HG03432 (cell line): ENCODE results near the gene CCDC3.

ENCODE experiments used
- ATAC-seq: cut with Tn5 transposase; IDR thresholded peaks from one replicate; pipeline ENCODE4 v1.9.1; 2021; ENCODE audit warnings: mild to moderate bottlenecking, moderate library complexity; ENCODE audit not compliant: unreplicated experiment

CCDC3 gene

GRCh38 chr10:12927896-12928295 is 73.6 kb downstream of the CCDC3 start:
- no peak for ATAC-seq

GRCh38 chr10:12925845-12926244 is 75.7 kb downstream of the CCDC3 start:
- ATAC-seq, result no peak

GRCh38 chr10:12924911-12925310 is 76.6 kb downstream of the CCDC3 start:
- ATAC-seq, result no peak

GRCh38 chr10:12922117-12922900 is 79.2 kb downstream of the CCDC3 start:
- ATAC-seq, result no peak

GRCh38 chr10:12921163-12921562 is 80.3 kb downstream of the CCDC3 start:
- no peak for ATAC-seq

- no peak for ATAC-seq
Measured at GRCh38 chr10:12919574-12919973, 81.9 kb downstream of the CCDC3 start.

GRCh38 chr10:12916587-12916986 is 84.9 kb downstream of the CCDC3 start:
- no peak for ATAC-seq

- ATAC-seq, result no peak
Measured at GRCh38 chr10:12915637-12916168, 85.8 kb downstream of the CCDC3 start.

GRCh38 chr10:12914111-12914510 is 87.4 kb downstream of the CCDC3 start:
- no peak for ATAC-seq

GRCh38 chr10:12911795-12912194 is 89.7 kb downstream of the CCDC3 start:
- no peak for ATAC-seq

- ATAC-seq, result no peak
Measured at GRCh38 chr10:12910835-12911234, 90.7 kb downstream of the CCDC3 start.

- no peak for ATAC-seq
Measured at GRCh38 chr10:12909836-12910185, 91.7 kb downstream of the CCDC3 start.

GRCh38 chr10:12909182-12909835 is 92.2 kb downstream of the CCDC3 start:
- no peak for ATAC-seq

GRCh38 chr10:12908773-12909172 is 92.7 kb downstream of the CCDC3 start:
- ATAC-seq, result no peak

- no peak for ATAC-seq
Measured at GRCh38 chr10:12907656-12908055, 93.9 kb downstream of the CCDC3 start.

- ATAC-seq, result no peak
Measured at GRCh38 chr10:12906051-12906541, 95.4 kb downstream of the CCDC3 start.

GRCh38 chr10:12905067-12905466 is 96.4 kb downstream of the CCDC3 start:
- no peak for ATAC-seq

- no peak for ATAC-seq
Measured at GRCh38 chr10:12902851-12903358, 98.6 kb downstream of the CCDC3 start.

GRCh38 chr10:12902135-12902572 is 99.4 kb downstream of the CCDC3 start:
- no peak for ATAC-seq

GRCh38 chr10:12899546-12899945 is 102.0 kb downstream of the CCDC3 start:
- no peak for ATAC-seq

- ATAC-seq, result no peak
Measured at GRCh38 chr10:12898271-12898670, 103.2 kb downstream of the CCDC3 start.

GRCh38 chr10:12897278-12897677 is 104.2 kb downstream of the CCDC3 start:
- ATAC-seq, result no peak
